Measurements from ENCODE around the gene DAGLB.
"Not testable (repeated sequence)": the region's sequence is repeated elsewhere in the genome, so short reads cannot be mapped to it uniquely, and the experiment has no call there.

DAGLB gene

GRCh38 chr7:6460303-6460702 is 12.5 kb upstream of the DAGLB start:
- DNase-seq = no peak

- not testable (repeated sequence) for DNase-seq
Observed at GRCh38 chr7:6458676-6459075, 10.9 kb upstream of the DAGLB start.

- DNase-seq = no peak
Observed at GRCh38 chr7:6453734-6454133, 6.0 kb upstream of the DAGLB start.

DNA sequence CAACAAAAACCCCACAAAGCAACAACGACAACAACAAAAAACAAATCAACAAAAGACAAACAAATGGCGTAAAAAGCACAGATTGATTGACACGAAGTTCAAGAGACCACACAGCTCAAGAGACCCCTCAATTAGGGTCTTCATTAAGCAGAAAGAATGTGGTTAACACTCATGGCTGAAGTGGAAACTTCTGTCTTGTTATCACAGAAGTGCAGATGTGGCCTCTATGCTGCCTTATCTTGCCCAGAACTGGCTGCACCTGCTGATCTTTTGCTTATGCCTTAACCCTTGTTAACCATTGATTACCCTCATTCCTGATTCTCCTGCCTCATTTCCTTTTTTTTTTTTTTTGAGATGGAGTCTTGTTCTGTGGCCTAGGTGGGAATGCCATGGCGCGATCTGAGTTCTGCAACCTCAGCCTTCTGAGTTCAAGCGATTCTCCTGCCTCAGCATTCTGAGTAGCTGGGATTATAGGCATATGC is 3.5 kb upstream of the DAGLB start:
- DNase-seq = no peak

- not testable (repeated sequence) for DNase-seq
Observed at GRCh38 chr7:6450591-6450990, 2.8 kb upstream of the DAGLB start.

- DNase-seq = not testable (repeated sequence)
Observed at GRCh38 chr7:6449884-6450283, 2.1 kb upstream of the DAGLB start.

DNA sequence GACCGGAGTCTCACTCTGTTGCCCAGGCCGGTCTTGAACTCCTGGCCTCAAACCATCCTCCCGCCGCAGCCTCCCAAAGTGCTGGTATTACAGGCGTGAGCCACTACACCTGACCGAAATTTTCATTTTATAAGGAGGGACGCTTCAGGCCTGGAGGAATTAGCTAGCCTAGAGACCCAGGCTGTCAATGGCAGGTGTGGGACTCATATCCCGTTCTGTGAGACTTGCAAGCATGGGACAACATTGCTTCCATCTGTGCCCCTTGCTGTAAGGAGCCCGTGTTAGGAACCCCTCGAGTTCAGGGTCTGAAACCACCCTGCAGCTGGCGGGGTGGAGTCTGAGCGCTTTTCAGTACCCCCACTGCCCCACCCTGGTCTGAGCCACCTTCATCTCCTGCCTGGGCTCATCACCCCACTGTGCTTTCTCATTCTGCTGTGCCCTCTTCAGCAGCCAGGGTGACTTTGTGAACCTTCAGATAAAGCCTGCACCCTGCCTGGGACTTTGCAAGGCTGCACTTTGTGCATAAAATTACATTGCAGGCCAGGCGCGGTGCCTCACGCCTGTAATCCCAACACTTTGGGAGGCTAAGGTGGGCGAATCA is 1.3 kb upstream of the DAGLB start:
- DNase-seq = no peak

DNA sequence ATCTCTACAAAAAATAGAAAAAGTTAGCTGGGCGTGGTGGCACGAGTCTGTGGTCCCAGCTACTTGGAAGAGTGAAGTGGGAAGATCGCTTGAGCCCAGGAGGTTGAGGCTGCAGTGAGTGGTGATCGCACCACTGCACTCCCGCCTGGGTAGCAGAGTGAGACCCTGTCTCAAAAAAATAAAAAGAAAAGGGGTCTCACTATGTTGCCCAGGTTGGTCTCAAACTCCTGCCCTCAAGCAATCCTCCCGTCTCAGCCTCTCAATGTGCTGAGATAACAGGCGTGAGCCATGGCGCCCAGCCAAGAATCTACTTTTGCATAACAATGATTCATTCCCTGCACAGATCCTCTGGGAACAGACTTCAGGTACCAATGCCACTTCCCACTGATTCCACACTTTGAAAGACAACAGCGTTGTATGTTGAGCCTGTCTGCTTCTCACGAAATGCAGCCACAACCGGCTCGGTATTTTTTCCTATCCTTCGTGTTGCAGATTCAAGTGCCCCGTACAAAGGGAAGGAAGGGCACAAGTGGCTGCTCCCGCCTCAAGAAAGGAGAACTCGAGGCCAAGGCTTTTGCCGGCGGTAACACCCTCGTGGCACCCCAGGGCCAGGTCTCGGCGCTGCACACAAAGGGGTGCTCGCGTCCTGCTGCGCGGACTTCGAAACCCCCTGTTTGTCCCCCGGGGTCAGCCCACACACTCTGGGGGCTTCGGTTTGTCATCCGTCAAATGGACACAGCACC is 745 bp downstream of the DAGLB start:
- peak; percentile 36 for DNase-seq

DNA sequence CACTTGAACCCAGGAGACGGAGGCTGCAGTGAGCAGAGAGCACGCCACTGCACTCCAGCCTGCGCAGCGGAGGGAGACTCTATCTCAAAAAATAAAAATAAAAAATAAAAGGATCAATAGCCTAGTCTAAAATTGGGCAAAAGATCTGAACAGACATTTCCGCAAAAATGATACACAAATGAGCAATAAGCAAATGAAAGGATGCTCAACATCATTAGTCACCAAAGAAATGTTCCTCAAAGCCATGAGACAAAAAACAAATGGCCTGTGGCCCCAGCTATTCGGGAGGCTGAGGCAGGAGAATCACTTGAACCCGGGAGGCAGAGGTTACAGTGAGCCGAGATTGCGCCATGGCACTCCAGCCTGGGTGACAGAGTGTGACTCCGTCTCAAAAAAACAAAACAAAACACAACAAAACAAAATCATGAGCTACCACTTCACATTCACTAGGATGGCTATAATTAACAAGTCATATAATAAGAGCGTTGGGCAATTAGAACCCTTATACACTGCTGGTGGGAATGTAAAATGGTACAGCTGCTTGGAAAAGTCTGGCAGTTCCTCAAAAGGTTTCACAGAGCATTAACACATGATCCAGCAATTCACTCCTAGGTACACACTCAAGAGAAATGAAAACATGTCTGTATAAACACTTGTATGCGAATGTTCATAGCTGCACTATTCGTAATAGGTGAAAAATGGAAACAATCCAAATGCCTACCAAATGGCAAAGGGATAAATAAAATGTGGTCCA is 3.1 kb downstream of the DAGLB start:
- no peak for DNase-seq

DNA sequence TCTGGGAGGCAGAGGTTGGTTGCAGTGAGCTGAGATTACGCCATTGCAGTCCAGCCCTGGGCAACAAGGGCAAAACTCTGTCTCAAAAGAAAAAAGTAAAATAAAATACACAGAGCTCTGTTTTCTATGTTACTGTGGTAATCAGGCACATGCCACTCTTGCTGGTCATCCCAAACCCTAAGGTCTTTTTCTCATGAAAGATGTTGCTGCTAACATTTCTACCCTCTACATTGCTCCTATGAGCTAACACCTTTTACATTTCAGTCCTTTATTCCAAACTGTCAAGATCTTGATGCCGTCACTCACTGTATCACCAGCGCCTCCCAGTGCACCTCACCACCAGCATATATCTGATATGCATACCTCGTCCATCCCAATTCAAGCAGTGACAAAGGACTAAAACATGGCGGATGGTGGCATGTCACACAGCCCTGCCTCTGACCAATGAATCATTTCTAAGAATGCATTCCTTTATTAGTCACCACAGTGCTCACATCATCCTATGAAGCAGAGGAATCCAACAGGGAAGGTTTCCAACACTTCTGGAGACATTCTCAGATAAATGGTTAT is 4.3 kb downstream of the DAGLB start:
- DNase-seq = no peak

- no peak for DNase-seq
Observed at GRCh38 chr7:6442114-6442513, 5.6 kb downstream of the DAGLB start.

- no peak for DNase-seq
Observed at GRCh38 chr7:6440381-6440780, 7.4 kb downstream of the DAGLB start.

GRCh38 chr7:6438427-6438826 is 9.3 kb downstream of the DAGLB start:
- DNase-seq = no peak

GRCh38 chr7:6437251-6437650 is 10.5 kb downstream of the DAGLB start:
- peak; percentile 47 for DNase-seq

- no peak for DNase-seq
Observed at GRCh38 chr7:6436385-6436685, 11.4 kb downstream of the DAGLB start.

DNA sequence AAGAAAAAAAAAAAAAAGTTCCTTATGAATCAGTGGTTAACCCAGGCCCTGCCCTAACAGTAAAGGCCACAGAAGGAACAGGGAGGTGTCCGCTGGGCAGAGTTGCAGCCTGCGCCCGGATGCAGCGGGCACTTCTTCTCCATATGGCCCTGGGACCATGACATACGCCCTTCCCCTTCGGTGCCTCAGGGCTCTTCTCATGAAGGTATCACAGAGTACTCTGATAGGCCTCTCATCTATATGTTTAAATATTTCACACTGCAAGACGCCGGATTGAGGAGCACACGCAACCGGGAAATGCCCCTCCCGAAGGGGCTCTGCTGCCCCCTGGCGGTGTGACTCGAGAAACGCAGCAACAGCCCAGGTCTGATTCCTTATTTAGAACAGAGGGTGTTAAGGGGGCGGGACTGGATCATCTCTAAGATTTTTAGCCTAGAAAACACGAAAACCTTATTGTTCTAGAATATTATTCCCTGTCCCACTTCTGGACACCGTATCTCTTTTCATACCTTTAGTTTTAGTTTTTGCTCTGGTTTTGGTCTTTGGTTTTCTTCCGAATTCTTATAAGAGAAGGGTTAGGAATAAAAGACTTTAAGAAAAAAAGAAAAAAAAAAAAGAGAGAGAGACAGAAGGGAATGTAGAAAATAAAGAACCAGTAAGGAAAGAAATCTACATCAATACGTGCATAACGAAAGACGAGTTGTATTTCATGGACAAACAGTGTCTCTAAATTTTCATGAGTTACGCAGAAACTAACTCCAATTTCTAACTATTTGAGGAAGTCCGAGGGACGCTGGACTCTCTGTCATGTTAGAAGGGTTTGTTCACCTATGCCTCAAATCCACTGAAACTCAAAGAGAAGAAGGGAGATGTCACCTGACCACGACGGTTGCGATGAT is 12.0 kb downstream of the DAGLB start:
- peak; percentile 88 for DNase-seq

DNA sequence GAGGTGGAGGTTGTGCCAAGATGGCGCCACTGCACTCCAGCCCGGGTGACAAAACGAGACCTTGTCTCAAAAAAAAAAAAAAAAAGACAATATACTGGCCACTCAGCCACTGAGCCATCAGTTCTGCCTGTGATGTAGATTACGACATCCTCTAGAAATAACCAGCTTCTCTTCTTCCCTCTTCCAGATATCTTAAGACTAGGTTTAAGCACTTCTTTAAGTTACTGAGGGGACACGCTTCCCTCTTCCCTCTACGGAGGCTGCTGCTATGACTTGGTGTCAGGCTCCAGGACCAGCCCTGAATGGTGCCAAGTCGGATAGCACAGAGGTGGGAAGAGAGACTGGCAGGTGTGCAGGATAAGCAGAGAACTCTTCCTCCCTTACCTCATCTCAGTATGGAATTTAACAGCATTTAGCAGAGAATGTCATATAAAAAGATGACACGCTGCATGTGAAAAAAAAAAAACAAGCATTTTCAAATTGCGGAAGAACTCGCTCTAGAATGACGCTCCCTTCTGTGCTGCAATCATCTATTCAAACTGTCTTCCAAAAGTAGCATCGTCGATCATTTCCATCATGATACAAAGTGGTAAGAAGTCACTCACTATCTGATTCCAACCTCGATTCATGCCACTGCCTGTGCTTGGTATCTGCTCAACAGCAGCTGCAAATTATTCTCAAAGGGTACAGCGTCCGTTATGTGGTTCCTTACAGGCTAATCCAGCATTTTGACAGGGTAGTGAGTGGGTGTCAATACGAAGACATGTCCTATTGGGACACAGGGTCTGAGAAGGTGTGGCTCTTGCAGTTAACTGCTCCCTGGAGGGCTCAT is 13.8 kb downstream of the DAGLB start:
- no peak for DNase-seq

GRCh38 chr7:6432781-6433180 is 15.0 kb downstream of the DAGLB start:
- DNase-seq = no peak

GRCh38 chr7:6430974-6431373 is 16.8 kb downstream of the DAGLB start:
- no peak for DNase-seq

GRCh38 chr7:6430271-6430940 is 17.3 kb downstream of the DAGLB start:
- no peak for DNase-seq

DNA sequence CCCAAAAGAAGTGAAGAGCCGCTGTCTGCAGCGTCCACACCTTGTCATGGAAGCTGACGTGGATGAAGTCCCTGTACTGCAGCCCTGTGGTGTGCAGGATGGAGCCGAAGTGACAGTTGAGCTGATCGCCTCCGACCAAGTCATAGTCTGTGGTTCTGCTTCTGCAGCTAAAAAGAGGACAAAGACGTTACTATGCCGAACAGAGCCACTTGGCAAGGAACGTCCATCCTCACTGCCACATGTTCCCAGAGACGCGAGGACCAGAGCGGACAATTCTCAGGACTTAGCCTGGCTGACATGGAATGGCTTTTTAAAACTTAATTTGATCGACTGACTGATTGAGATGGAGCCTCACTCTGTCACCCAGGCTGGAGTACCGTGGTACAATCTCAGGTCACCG is 21.8 kb downstream of the DAGLB start:
- DNase-seq = no peak
